Mammary epithelial cell (primary cell): ENCODE measurements around the gene NOMO2.
"Not testable (repeated sequence)": the region's sequence is repeated elsewhere in the genome, so short reads cannot be mapped to it uniquely, and the experiment has no call there.

ENCODE experiments used
- CTCF ChIP-seq, 2 donors: IDR thresholded peaks in 1 of 2; conservative IDR thresholded peaks in 1 of 2; 2 replicates each; pipeline ENCODE4 v1.5.1; 2011 to 2012; ENCODE audit warnings: inconsistent platforms in 2 of 2, low read length in 2 of 2, mild to moderate bottlenecking in 2 of 2, control low read depth in 1 of 2, low read depth in 1 of 2; ENCODE audit not compliant: insufficient read depth in 1 of 2; ENCODE audit errors: extremely low read depth in 1 of 2
- EZH2 ChIP-seq: IDR thresholded peaks from 2 replicates; pipeline ENCODE4 v1.6.1; 2012; ENCODE audit warnings: low read length, inconsistent platforms, borderline replicate concordance

GRCh38 chr16:18553671-18554070, 8.2 kb downstream of the NOMO2 start:
- not testable (repeated sequence) for TF ChIP-seq EZH2; CTCF (conservative IDR thresholded peaks at IDR 0.05 in 1 of 2, IDR thresholded peaks at IDR 0.05 in 1 of 2; ENCODE audit: extremely low read depth in 1 of 2, insufficient read depth in 1 of 2, low read depth in 1 of 2, low read length in 2 of 2)
